ENCODE data around the gene CDCA7L. TPM values are rescaled to one million over a fixed set of nuclear protein-coding genes. Genes with fewer than 3 reads are reported as not detected.

CDCA7L gene
- total and polyA plus RNA-seq, 4 donors, result 2.2 to 22.6 (median 5.4) TPM

GRCh38 chr7:21910253-21910652 is 35.4 kb downstream of the CDCA7L start:
- H3K9ac ChIP-seq (ENCODE audit: low read depth in 1 of 2, low read length in 2 of 2), result no peak overlapping the region
- H3K9me3 ChIP-seq (ENCODE audit: control insufficient read depth in 4 of 4, low read length in 3 of 4), result no peaks in the 10 kb centered on the region
- no peak for DNase-seq (ENCODE audit: low spot score)
- TF ChIP-seq MAX (IDR thresholded peaks at IDR 0.05) (no peak), FOXA1 (IDR thresholded peaks at IDR 0.05) (no peak), HNF4G (IDR thresholded peaks at IDR 0.05) (no peak), REST (IDR thresholded peaks at IDR 0.05) (no peak), CTCF (IDR thresholded peaks at IDR 0.05; ENCODE audit: low read depth, low read length, missing input control) (no peak), EGR1 (IDR thresholded peaks at IDR 0.05; ENCODE audit: low read depth in 2 of 2) (no peak), SP1 (IDR thresholded peaks at IDR 0.05) (no peak), FOXA2 (IDR thresholded peaks at IDR 0.05) (no peak), YY1 (IDR thresholded peaks at IDR 0.05) (no peak), RXRA (IDR thresholded peaks at IDR 0.05) (no peak), GABPA (IDR thresholded peaks at IDR 0.05 in 1 of 2, conservative IDR thresholded peaks at IDR 0.05 in 1 of 2) (no peak)
- TF ChIP-seq, protein P1, sequence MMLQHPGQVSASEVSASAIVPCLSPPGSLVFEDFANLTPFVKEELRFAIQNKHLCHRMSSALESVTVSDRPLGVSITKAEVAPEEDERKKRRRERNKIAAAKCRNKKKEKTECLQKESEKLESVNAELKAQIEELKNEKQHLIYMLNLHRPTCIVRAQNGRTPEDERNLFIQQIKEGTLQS (IDR thresholded peaks at IDR 0.05), result no peak
- TF ChIP-seq, protein P2, sequence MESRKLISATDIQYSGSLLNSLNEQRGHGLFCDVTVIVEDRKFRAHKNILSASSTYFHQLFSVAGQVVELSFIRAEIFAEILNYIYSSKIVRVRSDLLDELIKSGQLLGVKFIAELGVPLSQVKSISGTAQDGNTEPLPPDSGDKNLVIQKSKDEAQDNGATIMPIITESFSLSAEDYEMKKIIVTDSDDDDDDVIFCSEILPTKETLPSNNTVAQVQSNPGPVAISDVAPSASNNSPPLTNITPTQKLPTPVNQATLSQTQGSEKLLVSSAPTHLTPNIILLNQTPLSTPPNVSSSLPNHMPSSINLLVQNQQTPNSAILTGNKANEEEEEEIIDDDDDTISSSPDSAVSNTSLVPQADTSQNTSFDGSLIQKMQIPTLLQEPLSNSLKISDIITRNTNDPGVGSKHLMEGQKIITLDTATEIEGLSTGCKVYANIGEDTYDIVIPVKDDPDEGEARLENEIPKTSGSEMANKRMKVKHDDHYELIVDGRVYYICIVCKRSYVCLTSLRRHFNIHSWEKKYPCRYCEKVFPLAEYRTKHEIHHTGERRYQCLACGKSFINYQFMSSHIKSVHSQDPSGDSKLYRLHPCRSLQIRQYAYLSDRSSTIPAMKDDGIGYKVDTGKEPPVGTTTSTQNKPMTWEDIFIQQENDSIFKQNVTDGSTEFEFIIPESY (IDR thresholded peaks at IDR 0.05), result no peak
- no peak overlapping the region for H3K4me3 ChIP-seq (ENCODE audit: low read depth in 1 of 3, low read length in 3 of 3)
- 88% methylated on average over 6 of the region's 6 CpGs for WGBS
- H3K27ac ChIP-seq (ENCODE audit: low read depth in 1 of 2, low read length in 2 of 2), result no peak overlapping the region
- H3K27me3 ChIP-seq (ENCODE audit: control insufficient read depth in 4 of 4, insufficient read depth in 4 of 4, low read length in 3 of 4), result no peaks in the 10 kb centered on the region
- H3K36me3 ChIP-seq (ENCODE audit: control insufficient read depth in 4 of 4, insufficient read depth in 3 of 4, low read depth in 1 of 4, low read length in 3 of 4), result peaks cover 1 to 23% (median 15%) of the 10 kb centered on the region in 4 donors
- no peaks in the 10 kb centered on the region for H3K4me1 ChIP-seq (ENCODE audit: control insufficient read depth in 4 of 4, insufficient read depth in 4 of 4, low read length in 3 of 4)

DNA sequence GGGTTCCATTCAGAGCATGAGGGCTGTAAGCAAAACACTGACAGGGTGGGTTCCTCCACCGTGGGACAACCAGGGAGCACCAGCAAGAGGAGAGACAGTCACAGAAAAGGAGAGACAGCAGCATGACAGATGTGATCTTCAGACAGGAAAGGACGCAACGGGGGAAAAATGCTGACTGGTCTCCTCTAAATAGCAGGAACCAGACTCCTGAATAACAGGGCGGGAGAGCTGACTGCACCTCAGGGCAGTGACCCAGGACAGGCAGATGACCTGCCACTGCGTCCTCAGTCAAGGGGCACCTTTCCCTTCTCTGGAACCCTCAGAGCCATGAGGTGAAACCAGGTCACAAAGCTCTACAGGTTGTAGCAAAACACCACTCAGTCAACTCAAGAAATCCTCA is 37.0 kb downstream of the CDCA7L start:
- H3K4me3 ChIP-seq (ENCODE audit: low read depth in 1 of 3, low read length in 3 of 3), result no peak overlapping the region
- no peak overlapping the region for H3K27ac ChIP-seq (ENCODE audit: low read depth in 1 of 2, low read length in 2 of 2)
- no peak for DNase-seq (ENCODE audit: low spot score)
- no peaks in the 10 kb centered on the region for H3K9me3 ChIP-seq (ENCODE audit: control insufficient read depth in 4 of 4, low read length in 3 of 4)
- H3K9ac ChIP-seq (ENCODE audit: low read depth in 1 of 2, low read length in 2 of 2), result no peak overlapping the region
- H3K27me3 ChIP-seq (ENCODE audit: control insufficient read depth in 4 of 4, insufficient read depth in 4 of 4, low read length in 3 of 4), result no peaks in the 10 kb centered on the region
- 87% methylated on average over 5 of the region's 5 CpGs for WGBS
- H3K36me3 ChIP-seq (ENCODE audit: control insufficient read depth in 4 of 4, insufficient read depth in 3 of 4, low read depth in 1 of 4, low read length in 3 of 4), result peaks cover 5 to 34% (median 16%) of the 10 kb centered on the region in 4 donors
- H3K4me1 ChIP-seq (ENCODE audit: control insufficient read depth in 4 of 4, insufficient read depth in 4 of 4, low read length in 3 of 4), result no peaks in the 10 kb centered on the region
- TF ChIP-seq RAD21 (IDR thresholded peaks at IDR 0.05), result no peak
- TF ChIP-seq YY1 (IDR thresholded peaks at IDR 0.05), result no peak
- TF ChIP-seq FOXA2 (IDR thresholded peaks at IDR 0.05), result no peak
- TF ChIP-seq EGR1 (IDR thresholded peaks at IDR 0.05; ENCODE audit: low read depth in 2 of 2), result no peak
- no peak for TF ChIP-seq MAX (IDR thresholded peaks at IDR 0.05)
- TF ChIP-seq JUND (IDR thresholded peaks at IDR 0.05), result no peak
- TF ChIP-seq TAF1 (conservative IDR thresholded peaks at IDR 0.05), result no peak
- TF ChIP-seq NR2F2 (IDR thresholded peaks at IDR 0.05), result no peak
- TF ChIP-seq, protein P2 (IDR thresholded peaks at IDR 0.05), result no peak
- TF ChIP-seq RXRA (IDR thresholded peaks at IDR 0.05), result no peak
- TF ChIP-seq, protein P1 (IDR thresholded peaks at IDR 0.05), result no peak
- TF ChIP-seq HNF4A (conservative IDR thresholded peaks at IDR 0.05), result no peak
- TF ChIP-seq SP1 (IDR thresholded peaks at IDR 0.05), result no peak
- TF ChIP-seq HNF4G (IDR thresholded peaks at IDR 0.05), result no peak
- TF ChIP-seq GABPA (IDR thresholded peaks at IDR 0.05 in 1 of 2, conservative IDR thresholded peaks at IDR 0.05 in 1 of 2), result no peak
- TF ChIP-seq FOXA1 (IDR thresholded peaks at IDR 0.05), result no peak

Data from liver (tissue), 9 donors.